Lower leg skin (tissue), 3 donors: ENCODE measurements around the gene SEMA5B.

Source experiments
- CTCF ChIP-seq, 3 donors: fragments of 450-650 bp; IDR thresholded peaks; one replicate each; pipeline ENCODE4 v1.5.1; 2016; ENCODE audit warnings: antibody characterized with exemption in 3 of 3, mild to moderate bottlenecking in 3 of 3, moderate library complexity in 2 of 3
- POLR2A ChIP-seq, 2 donors: fragments of 450-650 bp; IDR thresholded peaks; one replicate each; pipeline ENCODE4 v1.6.1; 2016 to 2017; ENCODE audit warnings: antibody characterized with exemption in 2 of 2, mild to moderate bottlenecking in 1 of 2, moderate library complexity in 1 of 2

DNA sequence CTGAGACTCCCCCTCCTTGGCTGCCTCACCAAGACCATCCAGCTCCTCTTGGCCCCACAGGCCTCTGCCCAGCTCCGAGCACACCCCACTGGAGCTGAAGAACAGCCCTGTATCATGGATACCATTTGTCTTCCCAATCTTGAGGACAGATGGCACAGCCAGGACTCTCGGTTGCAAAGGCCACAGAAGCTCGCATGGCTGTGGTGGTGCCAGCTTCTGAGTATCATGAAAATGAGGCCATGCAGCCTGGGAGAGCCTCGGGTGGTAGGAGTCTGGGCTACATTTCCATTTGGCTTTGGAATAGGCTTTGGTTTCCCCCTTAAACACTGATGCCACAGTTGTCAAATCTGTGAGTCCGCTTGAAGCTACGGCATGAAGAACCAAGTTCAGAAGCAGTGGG is 106.6 kb downstream of the SEMA5B start:
- TF ChIP-seq CTCF (IDR thresholded peaks at IDR 0.05) = no peak
- TF ChIP-seq POLR2A (IDR thresholded peaks at IDR 0.05) = no peak
